Stimulated activated CD4-positive, alpha-beta T cell treated with anti-CD3 and anti-CD28 coated beads, Interleukin-2, amount 100 ng/mL, for 24 hours (primary cell): ENCODE data around the gene MAMDC2.
"Not testable (repeated sequence)": the region's sequence is repeated elsewhere in the genome, so short reads cannot be mapped to it uniquely, and the experiment has no call there.

Source experiments
- DNase-seq, 2 donors: peaks; one replicate each; pipeline ENCODE4 v3.0.0-alpha.2; 2020

Gene MAMDC2

GRCh38 chr9:70143394-70144130 is 99.9 kb downstream of the MAMDC2 start:
- DNase-seq: no peak

- DNase-seq: no peak
These were observed 100.5 kb downstream of the MAMDC2 start for GRCh38 chr9:70144131-70144503.

- DNase-seq: no peak
These were observed 102.3 kb downstream of the MAMDC2 start for GRCh38 chr9:70145981-70146380.

GRCh38 chr9:70147196-70147595 is 103.5 kb downstream of the MAMDC2 start:
- no peak for DNase-seq

GRCh38 chr9:70147651-70148050 is 104.0 kb downstream of the MAMDC2 start:
- DNase-seq: no peak

GRCh38 chr9:70152350-70152749 is 108.7 kb downstream of the MAMDC2 start:
- no peak for DNase-seq

- no peak for DNase-seq
These were observed 113.1 kb downstream of the MAMDC2 start for GRCh38 chr9:70156729-70157128.

- no peak for DNase-seq
These were observed 116.0 kb downstream of the MAMDC2 start for GRCh38 chr9:70159630-70160029.

GRCh38 chr9:70160686-70161600 is 117.3 kb downstream of the MAMDC2 start:
- DNase-seq: no peak

GRCh38 chr9:70165006-70165602 is 121.5 kb downstream of the MAMDC2 start:
- no peak for DNase-seq

GRCh38 chr9:70168521-70168920 is 124.9 kb downstream of the MAMDC2 start:
- DNase-seq: no peak

GRCh38 chr9:70169222-70169621 is 125.6 kb downstream of the MAMDC2 start:
- no peak for DNase-seq

- no peak for DNase-seq
These were observed 126.6 kb downstream of the MAMDC2 start for GRCh38 chr9:70170151-70170790.

- DNase-seq: no peak
These were observed 128.9 kb downstream of the MAMDC2 start for GRCh38 chr9:70172532-70172931.

- no peak for DNase-seq
These were observed 133.5 kb downstream of the MAMDC2 start for GRCh38 chr9:70177121-70177520.

GRCh38 chr9:70192707-70193106 is 149.1 kb downstream of the MAMDC2 start:
- DNase-seq: no peak

GRCh38 chr9:70195456-70195855 is 151.8 kb downstream of the MAMDC2 start:
- DNase-seq: no peak

GRCh38 chr9:70197216-70198044 is 153.8 kb downstream of the MAMDC2 start:
- DNase-seq: no peak

GRCh38 chr9:70204743-70205142 is 161.1 kb downstream of the MAMDC2 start:
- not testable (repeated sequence) for DNase-seq

GRCh38 chr9:70205366-70206020 is 161.8 kb downstream of the MAMDC2 start:
- DNase-seq: no peak

- no peak for DNase-seq
These were observed 173.4 kb downstream of the MAMDC2 start for GRCh38 chr9:70217029-70217428.

- no peak for DNase-seq
These were observed 175.1 kb downstream of the MAMDC2 start for GRCh38 chr9:70218767-70219166.
